SK-N-SH (cell line): Measurements from ENCODE around the gene RFX1. TPM values are rescaled to one million over a fixed set of nuclear protein-coding genes. Genes with fewer than 3 reads are reported as not detected.
A peak's percentile ranks its signal among the peaks of the same experiment; 100 is the strongest.

Experiments
- CTCF ChIA-PET: fragments of 300-600, 350-600 bp; formaldehyde crosslinking; extraction: SDS; loops from one replicate; lab custom pipeline; 2021; lab: Yijun Ruan, JAX
- POLR2A ChIA-PET: fragments of 350-600 bp; sonication (Branson Sonifier 250); formaldehyde crosslinking; extraction: SDS; loops from one replicate; lab custom pipeline; 2020; ENCODE audit warnings: antibody characterized with exemption, inconsistent platforms; lab: Yijun Ruan, JAX
- DNase-seq: peaks from one replicate; pipeline ENCODE4 v3.0.0; 2012
- H2AFZ ChIP-seq: fragments of 200-600 bp; sonication (generic); 2 replicates; pipeline ENCODE4 v1.8.1; 2016; ENCODE audit warnings: antibody characterized with exemption, mild to moderate bottlenecking, low read depth
- H3F3A ChIP-seq: fragments of 200-600 bp; sonication (generic); replicated peaks from 2 replicates; pipeline ENCODE3; 2016; ENCODE audit warnings: antibody characterized with exemption, mild to moderate bottlenecking; ENCODE audit not compliant: insufficient read depth
- H3K27ac ChIP-seq, 2 experiments: fragments of 200-500 bp in 1 of 2; fragments of 200-600 bp in 1 of 2; sonication (Bioruptor generic) in 1 of 2; sonication (generic), shearing (Covaris generic) in 1 of 2; 2 replicates each; pipeline versions ENCODE4 v1.5.1 to v1.6.1; 2014 to 2016; ENCODE audit warnings: low read depth in 2 of 2, inconsistent platforms in 1 of 2, low read length in 1 of 2, mild to moderate bottlenecking in 1 of 2, mixed read lengths in 1 of 2
- H3K27me3 ChIP-seq: fragments of 200-600 bp; sonication (generic), shearing (Covaris generic); 2 replicates; pipeline ENCODE4 v1.6.1; 2016; ENCODE audit warnings: mixed run types; ENCODE audit not compliant: insufficient read depth
- H3K36me3 ChIP-seq, 2 experiments: fragments of 200-500 bp in 1 of 2; fragments of 200-600 bp in 1 of 2; sonication (Bioruptor generic) in 1 of 2; sonication (generic) in 1 of 2; replicated peaks in 1 of 2; 2 replicates each; pipeline versions ENCODE3 to v1.5.1; 2014 to 2016; ENCODE audit warnings: low read length in 1 of 2, mild to moderate bottlenecking in 1 of 2; ENCODE audit not compliant: insufficient read depth in 2 of 2, control insufficient read depth in 1 of 2
- H3K4me1 ChIP-seq, 2 experiments: fragments of 200-500 bp in 1 of 2; fragments of 200-600 bp in 1 of 2; sonication (Bioruptor generic) in 1 of 2; sonication (generic), shearing (Covaris generic) in 1 of 2; 2 replicates each; pipeline versions ENCODE4 v1.5.1 to v1.6.1; 2014 to 2016; ENCODE audit warnings: low read depth in 1 of 2, low read length in 1 of 2, mixed run types in 1 of 2; ENCODE audit not compliant: insufficient read depth in 2 of 2, control insufficient read depth in 1 of 2
- H3K4me2 ChIP-seq: fragments of 200-600 bp; sonication (generic), shearing (Covaris generic); 2 replicates; pipeline ENCODE4 v1.6.1; 2017; ENCODE audit warnings: mixed run types
- H3K4me3 ChIP-seq, 2 experiments: fragments of 200-500 bp in 1 of 2; fragments of 200-600 bp in 1 of 2; sonication (Bioruptor generic) in 1 of 2; sonication (generic), shearing (Covaris generic) in 1 of 2; 2 replicates each; pipeline versions ENCODE4 v1.5.1 to v1.8.1; 2014 to 2016; ENCODE audit warnings: low read depth in 2 of 2, inconsistent platforms in 1 of 2, low read length in 1 of 2, mild to moderate bottlenecking in 1 of 2, mixed read lengths in 1 of 2, moderate library complexity in 1 of 2
- H3K79me2 ChIP-seq: fragments of 200-600 bp; sonication (generic); 2 replicates; pipeline ENCODE4 v1.8.1; 2017; ENCODE audit warnings: mild to moderate bottlenecking; ENCODE audit not compliant: insufficient read depth
- H3K9ac ChIP-seq: fragments of 200-600 bp; sonication (generic); 2 replicates; pipeline ENCODE4 v1.6.1; 2017; ENCODE audit warnings: mixed run types
- H3K9me2 ChIP-seq: fragments of 200-600 bp; sonication (generic); 2 replicates; pipeline ENCODE4 v1.6.1; 2017; ENCODE audit warnings: mixed run types
- H3K9me3 ChIP-seq: fragments of 200-600 bp; sonication (generic); 2 replicates; pipeline ENCODE4 v1.6.1; 2017; ENCODE audit warnings: mixed run types, mild to moderate bottlenecking, moderate library complexity
- H4K20me1 ChIP-seq: fragments of 200-600 bp; sonication (generic); 2 replicates; pipeline ENCODE4 v1.6.1; 2017; ENCODE audit warnings: mild to moderate bottlenecking, mixed run types; ENCODE audit not compliant: insufficient read depth
- CHD2 ChIP-seq: fragments of 150-350 bp; IDR thresholded peaks from 2 replicates; pipeline ENCODE4 v1.6.1; 2018; ENCODE audit warnings: low read length; ENCODE audit not compliant: partially characterized antibody
- FOSL2 ChIP-seq: IDR thresholded peaks from 2 replicates; pipeline ENCODE4 v1.4.0; 2012; ENCODE audit warnings: low read depth, mild to moderate bottlenecking, moderate library complexity, borderline replicate concordance
- FOXJ3 ChIP-seq: sonication (generic); formaldehyde crosslinking; IDR thresholded peaks from 2 replicates; pipeline ENCODE4 v1.5.1; 2020; ENCODE audit warnings: mild to moderate bottlenecking, missing genetic modification reagents
- FOXM1 ChIP-seq: IDR thresholded peaks from 2 replicates; pipeline ENCODE4 v1.4.0; 2012; ENCODE audit warnings: low read depth, mild to moderate bottlenecking
- GATA2 ChIP-seq: sonication (generic); formaldehyde crosslinking; IDR thresholded peaks from 2 replicates; pipeline ENCODE4 v1.5.0; 2020; ENCODE audit warnings: mild to moderate bottlenecking, missing genetic modification reagents
- JUND ChIP-seq: IDR thresholded peaks from 2 replicates; pipeline ENCODE4 v1.4.0; 2012
- MAX ChIP-seq: IDR thresholded peaks from 2 replicates; pipeline ENCODE4 v1.4.0; 2012; ENCODE audit warnings: low read depth
- MEF2A ChIP-seq: IDR thresholded peaks from 2 replicates; pipeline ENCODE4 v1.4.0; 2012; ENCODE audit warnings: low read depth, borderline replicate concordance
- MXI1 ChIP-seq: IDR thresholded peaks from 2 replicates; pipeline ENCODE4 v1.6.1; 2012; ENCODE audit warnings: mild to moderate bottlenecking, low read depth, low read length, improper control_type of control experiment
- NFIC ChIP-seq: IDR thresholded peaks from 2 replicates; pipeline ENCODE4 v1.4.0; 2012; ENCODE audit warnings: borderline replicate concordance
- RAD21 ChIP-seq: IDR thresholded peaks from 2 replicates; pipeline ENCODE4 v1.6.1; 2012; ENCODE audit warnings: mild to moderate bottlenecking, low read length
- RCOR1 ChIP-seq: fragments of 150-350 bp; IDR thresholded peaks from 2 replicates; pipeline ENCODE4 v1.6.1; 2017; ENCODE audit warnings: antibody characterized with exemption, low read length
- REST ChIP-seq: IDR thresholded peaks from 2 replicates; pipeline ENCODE4 v1.6.1; 2012; ENCODE audit warnings: mild to moderate bottlenecking, low read depth, low read length, moderate library complexity
- RXRA ChIP-seq: IDR thresholded peaks from 2 replicates; pipeline ENCODE4 v1.4.0; 2012; ENCODE audit warnings: low read depth, mild to moderate bottlenecking, borderline replicate concordance
- SIN3A ChIP-seq: IDR thresholded peaks from 2 replicates; pipeline ENCODE4 v1.6.1; 2012; ENCODE audit warnings: low read depth, mild to moderate bottlenecking, low read length, moderate library complexity, borderline replicate concordance
- SMC3 ChIP-seq: IDR thresholded peaks from 2 replicates; pipeline ENCODE4 v1.6.1; 2012; ENCODE audit warnings: low read depth, low read length, improper control_type of control experiment
- YY1 ChIP-seq: IDR thresholded peaks from 2 replicates; pipeline ENCODE4 v1.4.0; 2012; ENCODE audit warnings: low read depth, mild to moderate bottlenecking
- WGBS: methylation state at CpG from one replicate; pipeline ENCODE4 v1.1.6; 2017; ENCODE audit warnings: low lambda C conversion rate; 5-methylcytosine and 5-hydroxymethylcytosine counted together
- polyA plus RNA-seq, 3 experiments: library from polyadenylated mRNA; depleted of rRNA; stranded (reverse); fragments of >200 nt; gene quantifications; 2 replicates each; pipeline ENCODE4 v1.2.3, GENCODE V29; 2012
- TF ChIP-seq, protein P1 (sequence below): IDR thresholded peaks from 2 replicates; pipeline ENCODE4 v1.4.0; 2012; ENCODE audit warnings: low read depth, borderline replicate concordance

Gene RFX1
- polyA plus RNA-seq, 1 of the 3 experiments (the other 2 are of a cell fraction), result 1.5 TPM

- H3K9me3 ChIP-seq, result no peaks in the 10 kb centered on the region
- CTCF ChIA-PET, result interaction anchor here (1.0 to 1.4 kb wide), 2 partner anchors 77 to 101 kb away, joined by 3 to 5 read pairs; no protein-coding TSS in a partner anchor
- no peak overlapping the region for H3K4me3 ChIP-seq
- peaks cover 8% of the 10 kb centered on the region; the same call in 1 of the 2 replicates for H4K20me1 ChIP-seq
- H3K9me2 ChIP-seq, result no peaks in the 10 kb centered on the region
- peaks cover 32% of the 10 kb centered on the region for H3K79me2 ChIP-seq
- no peak overlapping the region for H3K4me2 ChIP-seq
- H3K36me3 ChIP-seq, result peaks cover 9 to 55% of the 10 kb centered on the region in 2 experiments
- 90% methylated on average over 12 of the region's 12 CpGs for WGBS
- peak overlapping the region in 1 of 2 experiments; percentile 64; a peak in 1 of 4 replicates for H3K27ac ChIP-seq
- H3K27me3 ChIP-seq, result no peaks in the 10 kb centered on the region
- H2AFZ ChIP-seq, result no peak overlapping the region
- H3K9ac ChIP-seq, result no peak overlapping the region
- peaks cover 3% of the 10 kb centered on the region for H3F3A ChIP-seq
- POLR2A ChIA-PET, result interaction anchor here (1.3 kb wide), 1 partner anchor 18 kb away, joined by 6 read pairs; no protein-coding TSS in a partner anchor
- H3K4me1 ChIP-seq, result peaks cover 0 to 20% of the 10 kb centered on the region in 2 experiments; a peak in 1 of 4 replicates
- no peak for DNase-seq
- TF ChIP-seq RXRA, result no peak
- no peak for TF ChIP-seq NFIC
- TF ChIP-seq, all 33 proteins: peak for 0
These were observed 48.1 kb downstream of the RFX1 start for GRCh38 chr19:13958043-13958442.

- H4K20me1 ChIP-seq, result peaks cover 8% of the 10 kb centered on the region; the same call in 1 of the 2 replicates
- peaks cover 35% of the 10 kb centered on the region for H3K79me2 ChIP-seq
- 86% methylated on average over 6 of the region's 8 CpGs for WGBS
- H3K27ac ChIP-seq, result no peak overlapping the region
- ChIA-PET CTCF (interaction anchor here (1.2 to 5.1 kb wide), 3 partner anchors 25 to 115 kb away, joined by 3 to 19 read pairs (median 3); partner anchors contain the start of genes IL27RA and MISP3), POLR2A (no interaction called here)
- peaks cover 3% of the 10 kb centered on the region for H3F3A ChIP-seq
- H3K9me2 ChIP-seq, result no peaks in the 10 kb centered on the region
- no peaks in the 10 kb centered on the region for H3K9me3 ChIP-seq
- H3K4me2 ChIP-seq, result no peak overlapping the region
- no peak for DNase-seq
- peaks cover 9 to 51% of the 10 kb centered on the region in 2 experiments for H3K36me3 ChIP-seq
- H3K9ac ChIP-seq, result no peak overlapping the region
- H3K4me1 ChIP-seq, result peaks cover 0 to 20% of the 10 kb centered on the region in 2 experiments; a peak in 1 of 4 replicates
- no peak overlapping the region for H2AFZ ChIP-seq
- H3K4me3 ChIP-seq, result no peak overlapping the region
- H3K27me3 ChIP-seq, result no peaks in the 10 kb centered on the region
- TF ChIP-seq FOXM1 (no peak), GATA2 (CRISPR knock-in tag) (no peak), RAD21 (no peak), MAX (no peak), SIN3A (no peak), MEF2A (no peak), FOSL2 (no peak), JUND (no peak), SMC3 (no peak), MXI1 (no peak), RCOR1 (no peak), FOXJ3 (no peak), REST (no peak), CHD2 (no peak), YY1 (no peak)
- TF ChIP-seq, protein P1, sequence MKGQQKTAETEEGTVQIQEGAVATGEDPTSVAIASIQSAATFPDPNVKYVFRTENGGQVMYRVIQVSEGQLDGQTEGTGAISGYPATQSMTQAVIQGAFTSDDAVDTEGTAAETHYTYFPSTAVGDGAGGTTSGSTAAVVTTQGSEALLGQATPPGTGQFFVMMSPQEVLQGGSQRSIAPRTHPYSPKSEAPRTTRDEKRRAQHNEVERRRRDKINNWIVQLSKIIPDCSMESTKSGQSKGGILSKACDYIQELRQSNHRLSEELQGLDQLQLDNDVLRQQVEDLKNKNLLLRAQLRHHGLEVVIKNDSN, result no peak
- TF ChIP-seq, all 33 proteins: peak for 0
These were observed 49.1 kb downstream of the RFX1 start for GRCh38 chr19:13957051-13957450.
